ENCODE data around the gene DPEP3. TPM values are rescaled to one million over a fixed set of nuclear protein-coding genes. Genes with fewer than 3 reads are reported as not detected.

Gene DPEP3
- polyA plus RNA-seq, 1 experiment: not detected

DNA sequence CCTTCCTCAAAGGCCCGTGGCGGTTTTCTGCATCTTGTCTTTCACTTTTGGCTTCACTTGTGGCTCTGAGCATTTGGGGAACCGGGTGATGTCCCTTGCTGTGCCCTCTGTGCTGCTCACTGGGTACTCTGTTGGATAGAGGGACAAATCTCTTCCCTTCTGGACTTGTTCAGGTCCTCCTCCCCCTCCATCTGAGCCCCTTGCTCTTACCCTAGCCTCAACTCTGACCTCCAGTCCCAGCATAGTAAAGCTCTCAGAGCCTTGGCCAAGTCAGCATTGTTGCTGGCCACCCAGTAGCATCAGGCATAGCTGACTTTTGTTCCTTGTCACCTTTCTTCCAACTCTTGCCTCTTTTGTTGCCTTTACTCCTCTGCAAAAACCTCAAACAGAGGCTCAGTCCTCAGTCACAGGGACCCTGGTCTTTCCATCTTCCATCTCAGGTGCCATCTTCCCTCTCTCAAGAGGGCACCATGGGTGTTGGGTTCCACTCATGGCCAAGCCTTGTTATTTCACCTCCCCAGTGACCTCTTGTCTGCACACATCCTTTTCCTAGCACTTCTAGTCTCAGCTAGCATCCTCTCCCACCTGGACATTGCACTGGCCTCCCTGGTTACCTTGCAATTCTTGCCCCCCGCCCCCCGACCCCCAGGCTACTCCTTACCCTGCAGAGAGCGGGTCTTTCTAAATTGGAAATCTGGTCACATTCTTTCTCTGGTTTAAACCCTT lies 43.3 kb downstream of the DPEP3 start:
- POLR2A ChIA-PET: interaction anchor here (0.6 to 0.7 kb wide), 2 partner anchors 29 to 205 kb away, joined by 3 to 10 read pairs; no protein-coding TSS in a partner anchor

GRCh38 chr16:67936124-67936879 lies 44.0 kb downstream of the DPEP3 start, which contains the start of gene PSMB10:
TSS of gene PSMB10 (minus strand) at chr16:67936850. CDS start at chr16:67936749, 101 bp downstream.
- no peaks in the 10 kb centered on the region for H3K27me3 ChIP-seq (ENCODE audit: control insufficient read depth, insufficient read depth, low read length)
- TF ChIP-seq CTCF (IDR thresholded peaks at IDR 0.05; ENCODE audit: low read depth, low read length): no peak
- H3K4me3 ChIP-seq (ENCODE audit: low read depth, low read length): peak within 1 kb of the TSS; percentile 97
- POLR2A ChIA-PET: interaction anchor here (0.5 to 1.3 kb wide), 9 partner anchors 20 to 205 kb away, joined by 3 to 7 read pairs (median 3); partner anchors contain the start of genes EDC4, RANBP10 and TSNAXIP1
- no peak for DNase-seq (ENCODE audit: low read depth, low spot score)
- peak within 1 kb of the TSS; percentile 93 for H3K27ac ChIP-seq (ENCODE audit: low read depth, low read length)
- H3K9me3 ChIP-seq (ENCODE audit: control insufficient read depth, insufficient read depth, low read length): peaks cover 6% of the 10 kb centered on the region; the same call in 1 of the 2 replicates
- CTCF ChIA-PET: interaction anchor here (1.7 to 2.6 kb wide), 2 partner anchors 104 to 120 kb away, joined by 8 to 9 read pairs; no protein-coding TSS in a partner anchor

More for the DNA sequence above, 43.3 kb downstream of the DPEP3 start:
- peaks cover 6% of the 10 kb centered on the region; the same call in 1 of the 2 replicates for H3K9me3 ChIP-seq (ENCODE audit: control insufficient read depth, insufficient read depth, low read length)
- H3K27me3 ChIP-seq (ENCODE audit: control insufficient read depth, insufficient read depth, low read length): no peaks in the 10 kb centered on the region
- peak overlapping the region; percentile 93 for H3K27ac ChIP-seq (ENCODE audit: low read depth, low read length)
- H3K4me3 ChIP-seq (ENCODE audit: low read depth, low read length): peak overlapping the region; percentile 97
- DNase-seq (ENCODE audit: low read depth, low spot score): no peak
- TF ChIP-seq CTCF (IDR thresholded peaks at IDR 0.05; ENCODE audit: low read depth, low read length): no peak
- CTCF ChIA-PET: interaction anchor here (1.1 to 1.7 kb wide), 2 partner anchors 54 to 121 kb away, joined by 3 to 8 read pairs; no protein-coding TSS in a partner anchor

GRCh38 chr16:67935402-67936123 lies 44.7 kb downstream of the DPEP3 start:
- CTCF ChIA-PET: interaction anchor here (1.7 to 2.6 kb wide), 2 partner anchors 105 to 119 kb away, joined by 8 to 9 read pairs; no protein-coding TSS in a partner anchor
- peak overlapping the region; percentile 93 for H3K27ac ChIP-seq (ENCODE audit: low read depth, low read length)
- POLR2A ChIA-PET: interaction anchor here (0.5 to 1.5 kb wide), 13 partner anchors 21 to 301 kb away, joined by 3 to 7 read pairs (median 3); partner anchors contain the start of genes EDC4, NRN1L, RANBP10 and TSNAXIP1
- H3K27me3 ChIP-seq (ENCODE audit: control insufficient read depth, insufficient read depth, low read length): no peaks in the 10 kb centered on the region
- H3K9me3 ChIP-seq (ENCODE audit: control insufficient read depth, insufficient read depth, low read length): peaks cover 6% of the 10 kb centered on the region; the same call in 1 of the 2 replicates
- no peak for TF ChIP-seq CTCF (IDR thresholded peaks at IDR 0.05; ENCODE audit: low read depth, low read length)
- H3K4me3 ChIP-seq (ENCODE audit: low read depth, low read length): peak overlapping the region; percentile 97
- peak; percentile 68 for DNase-seq (ENCODE audit: low read depth, low spot score)

DNA sequence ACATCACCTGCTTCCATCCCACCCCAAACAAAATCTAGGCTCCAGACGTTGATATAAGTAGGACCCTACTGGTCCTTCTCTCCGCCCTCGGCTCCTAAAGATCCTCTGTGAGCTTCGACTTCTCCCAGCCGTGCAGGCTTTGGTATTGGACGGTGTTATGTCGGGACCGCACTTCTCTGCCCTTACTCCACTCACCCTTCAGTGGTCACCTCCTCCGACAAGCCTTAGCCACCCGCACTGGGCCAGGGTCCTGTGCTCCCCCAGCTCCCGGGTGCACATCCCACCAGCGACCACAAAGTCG lies 45.2 kb downstream of the DPEP3 start:
- ChIA-PET CTCF (interaction anchor here (1.6 to 2.6 kb wide), 2 partner anchors 105 to 119 kb away, joined by 7 to 9 read pairs; no protein-coding TSS in a partner anchor), POLR2A (interaction anchor here (0.5 to 1.5 kb wide), 10 partner anchors 25 to 302 kb away, joined by 3 to 4 read pairs (median 3); partner anchors contain the start of genes EDC4, NRN1L, RANBP10 and TSNAXIP1)
- DNase-seq (ENCODE audit: low read depth, low spot score): no peak
- H3K27me3 ChIP-seq (ENCODE audit: control insufficient read depth, insufficient read depth, low read length): no peaks in the 10 kb centered on the region
- no peak overlapping the region for H3K27ac ChIP-seq (ENCODE audit: low read depth, low read length)
- TF ChIP-seq CTCF (IDR thresholded peaks at IDR 0.05; ENCODE audit: low read depth, low read length): no peak
- H3K9me3 ChIP-seq (ENCODE audit: control insufficient read depth, insufficient read depth, low read length): peaks cover 6% of the 10 kb centered on the region; the same call in 1 of the 2 replicates
- H3K4me3 ChIP-seq (ENCODE audit: low read depth, low read length): peak overlapping the region; percentile 97
